HG02571 (cell line): ENCODE data around the gene DOK1.
A peak's percentile ranks its signal among the peaks of the same experiment; 100 is the strongest.

Experiments used
- ATAC-seq: cut with Tn5 transposase; IDR thresholded peaks from one replicate; pipeline ENCODE4 v1.9.1; 2021; ENCODE audit warnings: mild to moderate bottlenecking, moderate library complexity; ENCODE audit not compliant: unreplicated experiment

Gene DOK1

GRCh38 chr2:74566754-74567085 lies 12.2 kb downstream of the DOK1 start:
- no peak for ATAC-seq

GRCh38 chr2:74567881-74568280 lies 13.4 kb downstream of the DOK1 start:
- no peak for ATAC-seq

GRCh38 chr2:74569686-74570085 lies 15.2 kb downstream of the DOK1 start:
- ATAC-seq = no peak

- peak; percentile 59 for ATAC-seq
Measured at GRCh38 chr2:74571058-74571457, 16.5 kb downstream of the DOK1 start.

- no peak for ATAC-seq
Measured at GRCh38 chr2:74572178-74572925, 17.8 kb downstream of the DOK1 start.

GRCh38 chr2:74573747-74574562 lies 19.4 kb downstream of the DOK1 start:
- peak; percentile 33 for ATAC-seq

GRCh38 chr2:74575320-74575719 lies 20.8 kb downstream of the DOK1 start:
- ATAC-seq = no peak

- ATAC-seq = no peak
Measured at GRCh38 chr2:74576211-74576862, 21.8 kb downstream of the DOK1 start.

GRCh38 chr2:74576863-74577229 lies 22.3 kb downstream of the DOK1 start:
- ATAC-seq = no peak

- no peak for ATAC-seq
Measured at GRCh38 chr2:74577448-74577847, 22.9 kb downstream of the DOK1 start.

- peak; percentile 58 for ATAC-seq
Measured at GRCh38 chr2:74578408-74578807, 23.9 kb downstream of the DOK1 start.

- no peak for ATAC-seq
Measured at GRCh38 chr2:74581463-74581862, 26.9 kb downstream of the DOK1 start.

GRCh38 chr2:74582184-74582583 lies 27.7 kb downstream of the DOK1 start:
- ATAC-seq = no peak

GRCh38 chr2:74583504-74583903 lies 29.0 kb downstream of the DOK1 start:
- ATAC-seq = no peak

GRCh38 chr2:74584088-74584645 lies 29.6 kb downstream of the DOK1 start:
- ATAC-seq = no peak

- ATAC-seq = no peak
Measured at GRCh38 chr2:74585406-74586185, 31.1 kb downstream of the DOK1 start.

GRCh38 chr2:74587664-74588277 lies 33.3 kb downstream of the DOK1 start:
- ATAC-seq = peak; percentile 46

- no peak for ATAC-seq
Measured at GRCh38 chr2:74588664-74589063, 34.1 kb downstream of the DOK1 start.

GRCh38 chr2:74593826-74594772 lies 39.6 kb downstream of the DOK1 start:
- ATAC-seq = no peak
